ENCODE results near the gene ICE2.
"Not testable (repeated sequence)": the region's sequence is repeated elsewhere in the genome, so short reads cannot be mapped to it uniquely, and the experiment has no call there.

ICE2 gene

DNA sequence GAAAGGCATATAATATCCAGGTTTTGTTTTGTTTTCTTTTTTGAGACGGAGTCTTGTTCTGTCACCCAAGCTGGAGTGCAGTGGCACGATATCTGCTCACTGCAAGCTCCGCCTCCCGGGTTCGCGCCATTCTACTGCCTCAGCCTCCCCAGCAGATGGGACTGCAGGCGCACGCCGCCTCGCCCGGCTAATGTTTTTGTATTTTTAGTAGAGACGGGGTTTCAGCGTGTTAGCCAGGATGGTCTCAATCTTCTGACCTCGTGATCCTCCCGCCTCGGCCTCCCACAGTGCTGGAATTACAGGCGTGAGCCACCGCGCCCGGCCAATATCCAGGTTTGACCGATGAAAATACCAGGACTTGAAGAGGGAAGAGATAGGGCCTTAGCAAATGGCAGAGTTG lies 66.1 kb downstream of the ICE2 start:
- DNase-seq (ENCODE audit: low read depth in 2 of 3, low spot score in 1 of 3) = not testable (repeated sequence)

DNA sequence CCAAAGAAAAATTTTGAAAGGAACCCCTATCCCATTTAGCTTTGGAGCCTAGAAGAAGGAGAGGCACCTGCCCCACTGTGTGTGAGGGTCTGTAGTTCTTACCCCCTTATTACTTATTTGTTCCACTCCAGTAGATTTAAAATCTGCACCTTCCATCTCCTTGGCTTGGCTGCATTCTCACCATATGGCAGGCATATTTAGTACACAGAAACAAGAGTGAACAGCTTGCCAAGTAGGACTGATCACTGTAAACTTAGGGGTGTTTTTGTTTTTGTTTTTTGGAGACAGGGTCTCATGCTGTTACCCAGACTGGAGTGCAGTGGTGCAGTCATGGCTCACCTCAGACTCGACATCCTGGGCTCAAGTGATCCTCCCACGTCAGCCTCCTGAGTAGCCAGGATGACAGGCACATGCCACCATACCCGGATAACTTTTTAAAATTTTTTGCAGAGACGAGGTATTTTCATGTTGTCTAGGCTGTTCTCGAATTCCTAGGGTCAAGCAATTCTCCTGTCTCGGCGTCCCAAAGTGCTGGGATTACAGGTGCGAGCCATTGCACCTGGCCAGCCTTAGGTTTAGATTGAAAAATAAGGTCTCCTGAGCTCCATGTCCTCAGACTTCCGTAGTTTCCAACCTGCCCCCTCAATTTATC lies 67.0 kb downstream of the ICE2 start:
- no peak for DNase-seq (ENCODE audit: low read depth in 2 of 3, low spot score in 1 of 3)

DNA sequence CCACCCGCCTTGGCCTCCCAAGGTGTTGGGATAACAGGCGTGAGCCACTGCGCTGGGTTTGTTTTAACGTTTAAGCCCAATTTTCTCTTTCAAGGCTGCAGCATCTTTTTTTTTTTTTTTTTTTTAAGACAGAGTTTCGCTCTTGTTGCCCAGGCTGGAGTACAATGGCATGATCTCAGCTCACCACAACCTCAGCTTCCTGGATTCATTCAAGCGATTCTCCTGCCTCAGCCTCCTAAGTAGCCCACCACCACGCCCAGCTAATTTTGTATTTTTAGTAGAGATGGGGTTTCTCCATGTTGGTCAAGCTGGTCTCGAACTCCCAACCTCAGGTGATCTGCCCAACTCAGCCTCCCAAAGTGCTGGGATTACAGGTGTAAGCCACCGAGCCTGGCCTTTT lies 68.6 kb downstream of the ICE2 start:
- DNase-seq (ENCODE audit: low read depth in 2 of 3, low spot score in 1 of 3) = not testable (repeated sequence)

- DNase-seq (ENCODE audit: low read depth in 2 of 3, low spot score in 1 of 3) = no peak
Measured at GRCh38 chr15:60408463-60408981, 70.4 kb downstream of the ICE2 start.

GRCh38 chr15:60407415-60407805 lies 71.5 kb downstream of the ICE2 start:
- no peak for DNase-seq (ENCODE audit: low read depth in 2 of 3, low spot score in 1 of 3)

DNA sequence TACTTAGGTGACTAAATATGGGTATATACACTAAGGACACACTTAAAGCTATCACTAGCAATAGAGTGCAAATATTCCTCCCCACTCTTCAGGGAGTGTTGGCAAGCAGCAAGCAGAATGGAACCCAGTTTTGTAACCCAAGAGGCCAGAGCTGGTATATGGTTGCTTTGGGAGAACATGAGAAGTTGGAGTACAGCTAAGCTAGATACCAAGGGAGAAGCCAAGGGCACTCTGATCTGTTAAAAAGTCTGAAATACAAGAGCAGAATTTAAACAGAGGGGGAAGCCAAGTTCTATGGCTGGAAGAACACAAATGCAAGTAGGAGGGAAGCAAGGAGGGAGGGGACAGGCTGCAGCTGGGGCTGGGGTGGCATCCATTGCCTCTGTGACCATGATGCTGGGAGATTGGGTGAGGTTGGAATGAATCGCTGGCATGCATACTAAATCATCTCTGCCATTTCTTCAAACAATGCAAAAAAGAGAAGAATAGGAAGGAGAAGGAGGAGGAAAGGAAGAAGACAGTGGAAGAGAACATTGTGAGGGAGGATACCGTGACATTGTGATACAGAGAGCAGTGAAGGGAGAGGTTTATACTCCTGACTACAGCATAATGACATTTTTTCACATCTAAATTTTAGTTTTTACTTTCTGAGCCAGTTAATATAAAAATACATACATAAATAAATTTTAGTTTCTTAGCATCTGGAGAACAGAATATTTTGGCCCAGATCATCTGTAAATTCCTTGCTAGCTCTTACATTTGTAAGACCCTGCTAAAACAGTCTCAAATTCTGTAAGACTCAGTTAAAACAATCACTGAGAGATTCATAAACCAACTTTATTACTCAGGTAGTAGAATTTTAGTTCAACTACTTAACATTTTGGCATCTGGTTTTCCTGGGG lies 72.2 kb downstream of the ICE2 start:
- DNase-seq (ENCODE audit: low read depth in 2 of 3, low spot score in 1 of 3) = no peak

- no peak for DNase-seq (ENCODE audit: low read depth in 2 of 3, low spot score in 1 of 3)
Measured at GRCh38 chr15:60405399-60405798, 73.5 kb downstream of the ICE2 start.

DNA sequence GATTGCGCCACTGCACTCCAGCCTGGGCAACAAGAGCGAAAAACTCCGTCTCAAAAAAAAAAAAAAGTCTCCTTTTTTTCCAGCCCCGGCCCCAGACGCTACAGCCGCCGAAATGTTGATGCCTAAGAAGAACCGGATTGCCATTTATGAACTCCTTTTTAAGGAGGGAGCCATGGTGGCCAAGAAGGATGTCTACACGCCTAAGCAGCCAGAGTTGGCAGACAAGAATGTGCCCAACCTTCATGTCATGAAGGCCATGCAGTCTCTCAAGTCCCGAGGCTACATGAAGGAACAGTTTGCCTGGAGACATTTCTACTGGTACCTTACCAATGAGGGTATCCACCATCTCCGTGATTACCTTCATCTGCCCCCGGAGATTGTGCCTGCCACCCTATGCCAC lies 74.6 kb downstream of the ICE2 start:
- DNase-seq (ENCODE audit: low read depth in 2 of 3, low spot score in 1 of 3) = not testable (repeated sequence)

- DNase-seq (ENCODE audit: low read depth in 2 of 3, low spot score in 1 of 3) = no peak
Measured at GRCh38 chr15:60400944-60401343, 78.0 kb downstream of the ICE2 start.

DNA sequence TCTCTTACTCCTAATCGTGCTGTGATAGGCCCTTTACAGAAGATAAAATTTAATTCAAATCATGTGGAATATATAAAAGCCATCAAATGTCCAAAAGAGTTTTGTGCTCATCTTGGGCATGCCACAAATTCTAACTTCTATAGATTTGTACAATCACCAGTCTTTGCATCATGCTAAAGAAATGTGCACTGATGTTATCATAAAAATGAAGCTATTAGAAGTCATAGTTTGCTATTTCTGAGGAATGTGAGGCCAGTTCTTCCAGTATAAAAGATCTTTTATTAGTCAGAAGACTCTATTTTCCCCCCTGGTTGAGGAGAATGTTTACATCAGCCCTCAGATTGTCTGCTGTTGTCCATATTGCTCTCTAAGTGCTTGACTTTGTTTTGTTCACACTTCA lies 79.0 kb downstream of the ICE2 start:
- DNase-seq (ENCODE audit: low read depth in 2 of 3, low spot score in 1 of 3) = no peak

DNA sequence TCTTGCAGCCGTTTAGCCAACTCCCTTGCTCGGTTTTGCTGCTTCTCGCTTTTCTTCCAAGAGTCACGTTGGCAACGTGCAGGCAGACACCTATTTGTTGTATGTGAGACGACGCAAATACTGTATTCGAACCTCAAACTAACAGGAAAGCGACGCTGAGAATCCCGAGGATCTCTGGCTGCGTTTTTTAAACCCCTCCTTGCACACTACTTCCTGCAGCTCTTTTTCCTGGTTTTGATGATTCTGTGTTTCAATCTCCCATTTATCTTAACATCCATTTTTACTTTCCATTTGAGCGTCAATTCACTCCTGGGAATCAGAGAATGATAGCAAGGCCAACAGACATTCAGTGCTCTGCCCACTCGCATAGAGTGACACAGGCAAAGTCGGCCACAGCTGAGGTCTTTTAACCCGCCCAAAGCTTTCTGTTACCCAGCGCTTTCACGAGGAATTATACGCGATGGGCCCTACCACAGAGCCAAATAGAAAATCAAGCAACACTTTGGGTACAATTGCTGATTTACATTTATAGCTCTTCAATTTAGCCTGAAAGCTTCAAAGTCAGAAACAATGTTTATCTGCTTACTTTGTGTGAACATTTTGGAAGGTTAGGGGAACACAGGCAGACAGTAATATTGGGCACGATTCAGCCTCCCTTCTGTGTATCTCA lies 79.6 kb downstream of the ICE2 start:
- DNase-seq (ENCODE audit: low read depth in 2 of 3, low spot score in 1 of 3) = peak in 1 of 3 donors; percentile 3

- peak; percentile 52 to 74 (median 57) for DNase-seq (ENCODE audit: low read depth in 2 of 3, low spot score in 1 of 3)
Measured at GRCh38 chr15:60397772-60398445, 81.0 kb downstream of the ICE2 start, which contains the start of gene ANXA2. Gene ANXA2 (minus strand): TSS chr15:60397986. CDS start chr15:60386075, 11,911 bp downstream.

GRCh38 chr15:60396958-60397771 lies 81.8 kb downstream of the ICE2 start:
- DNase-seq (ENCODE audit: low read depth in 2 of 3, low spot score in 1 of 3) = peak in 2 of 3 donors; percentile 21 to 53

DNA sequence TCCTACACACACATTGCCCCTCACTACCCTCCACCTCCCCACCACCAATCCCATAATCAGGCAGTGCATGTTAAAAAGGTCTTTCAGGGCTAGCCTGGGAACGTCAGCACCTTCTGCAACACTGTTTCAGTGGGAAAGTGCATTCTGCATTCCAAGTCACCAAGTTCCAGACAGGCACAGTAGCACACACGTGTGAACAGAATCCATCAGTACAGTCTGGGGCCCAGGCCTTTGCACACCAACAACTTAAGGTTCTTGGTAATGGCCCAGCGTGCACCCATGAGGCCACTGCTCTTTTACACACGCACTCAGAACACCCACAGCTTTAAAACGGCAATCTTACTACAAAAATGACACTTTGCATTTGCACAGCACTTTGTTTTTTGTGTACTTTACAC lies 82.4 kb downstream of the ICE2 start:
- no peak for DNase-seq (ENCODE audit: low read depth in 2 of 3, low spot score in 1 of 3)

DNA sequence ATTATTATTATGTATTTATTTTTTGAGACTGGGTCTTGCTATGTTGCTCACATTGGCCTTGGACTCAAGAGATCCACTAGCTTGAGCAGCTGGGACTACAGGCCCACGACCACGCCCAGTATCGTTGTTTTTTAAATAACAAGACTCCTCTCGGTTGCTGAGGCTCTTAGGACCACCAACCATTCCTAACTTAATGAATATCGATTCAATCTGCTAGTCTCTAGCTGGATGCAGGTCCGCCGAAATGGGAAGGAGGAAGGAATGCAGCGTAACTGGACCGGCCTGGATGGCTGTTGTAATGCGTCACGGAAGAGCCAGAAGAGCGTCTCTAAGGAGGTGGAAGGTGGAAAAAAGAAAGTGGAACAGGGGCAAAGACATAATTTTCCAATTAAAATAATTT lies 82.8 kb downstream of the ICE2 start:
- no peak for DNase-seq (ENCODE audit: low read depth in 2 of 3, low spot score in 1 of 3)

- DNase-seq (ENCODE audit: low read depth in 2 of 3, low spot score in 1 of 3) = no peak
Measured at GRCh38 chr15:60395276-60396011, 83.5 kb downstream of the ICE2 start.

DNA sequence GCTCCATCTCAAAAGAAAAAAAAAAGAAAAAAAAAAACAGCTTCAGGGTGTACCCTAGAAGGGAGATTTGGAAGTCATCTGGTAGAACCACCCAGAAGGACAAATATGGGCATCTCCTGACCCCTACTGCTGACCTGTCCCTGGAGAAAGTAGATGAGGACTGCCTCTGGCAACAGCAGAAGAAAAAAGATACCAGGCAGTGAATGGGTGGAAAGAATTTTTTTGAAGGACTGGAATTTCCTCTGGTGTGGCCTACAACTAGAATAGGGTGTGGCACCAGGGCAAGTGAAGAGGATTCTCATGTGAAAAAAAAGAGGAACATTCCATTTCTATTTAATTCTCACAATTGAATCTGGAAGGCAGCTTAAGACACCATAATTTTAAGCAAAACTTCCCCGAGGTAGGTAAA lies 84.2 kb downstream of the ICE2 start:
- DNase-seq (ENCODE audit: low read depth in 2 of 3, low spot score in 1 of 3) = no peak

GRCh38 chr15:60392986-60393790 lies 85.8 kb downstream of the ICE2 start:
- DNase-seq (ENCODE audit: low read depth in 2 of 3, low spot score in 1 of 3) = peak in 1 of 3 donors; percentile 9

DNA sequence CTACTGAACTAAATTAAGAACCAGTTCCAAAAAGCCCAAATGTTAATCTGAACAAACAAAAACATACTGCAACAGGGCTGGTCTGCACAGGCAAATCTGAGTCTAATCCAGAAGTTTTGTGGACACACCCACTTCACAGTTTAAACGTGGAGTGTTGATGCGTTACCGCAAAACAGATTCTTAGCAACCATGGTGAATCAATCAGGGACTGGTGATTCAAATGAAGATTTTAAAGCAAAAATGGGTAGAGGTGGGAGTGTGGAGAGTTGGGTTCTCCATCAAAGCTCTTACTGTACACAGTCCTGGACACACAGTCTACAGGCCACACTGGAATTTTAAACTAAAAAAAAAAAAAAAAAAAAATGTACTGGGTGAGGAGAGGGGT lies 86.3 kb downstream of the ICE2 start:
- peak in 2 of 3 donors; percentile 16 to 38 for DNase-seq (ENCODE audit: low read depth in 2 of 3, low spot score in 1 of 3)
